ENCODE results near the gene U2AF2. TPM values are rescaled to one million over a fixed set of nuclear protein-coding genes. Genes with fewer than 3 reads are reported as not detected.

U2AF2 gene
- total RNA-seq, 1 experiment from 2014 or later = 321 TPM

DNA sequence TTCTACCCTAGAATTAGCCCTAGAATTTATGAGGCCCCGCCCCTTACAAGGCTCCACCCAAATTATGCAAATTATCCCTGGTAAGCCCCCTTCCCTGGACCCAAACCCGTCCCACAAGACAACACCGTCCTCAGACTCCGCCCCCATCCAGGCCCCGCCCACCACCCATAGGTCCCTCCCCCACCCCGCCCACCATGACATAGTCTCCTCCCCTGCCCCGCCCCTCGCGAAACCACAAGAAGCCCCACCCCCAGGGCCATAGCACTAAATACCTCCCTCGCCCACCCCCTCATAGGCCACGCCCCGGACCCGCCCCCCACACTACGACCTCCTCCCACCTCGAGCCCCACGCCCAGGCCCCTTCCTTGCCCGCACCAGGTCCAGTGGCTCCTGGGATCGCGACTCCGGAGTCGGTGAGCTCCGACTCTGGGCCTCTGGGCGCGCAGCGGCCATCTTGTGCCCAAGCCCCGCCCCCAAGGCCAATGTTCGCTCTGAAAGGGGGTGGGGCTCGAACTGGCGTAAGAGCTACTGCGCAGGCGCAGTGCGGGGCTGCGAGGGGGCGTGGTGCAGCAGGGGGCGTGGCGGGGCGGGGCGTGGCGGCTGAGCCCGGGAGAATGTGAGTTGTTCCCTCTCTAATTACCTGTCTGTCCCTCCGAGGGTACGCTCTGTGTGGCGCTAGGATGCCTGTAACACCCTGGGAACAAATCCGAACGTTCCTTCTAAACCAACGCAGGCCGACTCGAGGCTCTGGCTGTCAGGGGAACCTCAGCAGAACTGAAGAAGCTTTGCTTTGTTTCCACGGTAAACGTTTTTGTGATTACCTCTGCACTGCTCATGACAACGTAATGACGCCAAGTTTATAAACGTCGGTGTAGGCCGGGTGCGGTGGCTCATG lies 30.5 kb upstream of the U2AF2 start, which contains the start of gene ZNF784:
TSS of gene ZNF784 (minus strand) at position 458 of the 895 bp plus-strand sequence. CDS start at position 453, 5 bp downstream.
- TF ChIP-seq, protein P1, sequence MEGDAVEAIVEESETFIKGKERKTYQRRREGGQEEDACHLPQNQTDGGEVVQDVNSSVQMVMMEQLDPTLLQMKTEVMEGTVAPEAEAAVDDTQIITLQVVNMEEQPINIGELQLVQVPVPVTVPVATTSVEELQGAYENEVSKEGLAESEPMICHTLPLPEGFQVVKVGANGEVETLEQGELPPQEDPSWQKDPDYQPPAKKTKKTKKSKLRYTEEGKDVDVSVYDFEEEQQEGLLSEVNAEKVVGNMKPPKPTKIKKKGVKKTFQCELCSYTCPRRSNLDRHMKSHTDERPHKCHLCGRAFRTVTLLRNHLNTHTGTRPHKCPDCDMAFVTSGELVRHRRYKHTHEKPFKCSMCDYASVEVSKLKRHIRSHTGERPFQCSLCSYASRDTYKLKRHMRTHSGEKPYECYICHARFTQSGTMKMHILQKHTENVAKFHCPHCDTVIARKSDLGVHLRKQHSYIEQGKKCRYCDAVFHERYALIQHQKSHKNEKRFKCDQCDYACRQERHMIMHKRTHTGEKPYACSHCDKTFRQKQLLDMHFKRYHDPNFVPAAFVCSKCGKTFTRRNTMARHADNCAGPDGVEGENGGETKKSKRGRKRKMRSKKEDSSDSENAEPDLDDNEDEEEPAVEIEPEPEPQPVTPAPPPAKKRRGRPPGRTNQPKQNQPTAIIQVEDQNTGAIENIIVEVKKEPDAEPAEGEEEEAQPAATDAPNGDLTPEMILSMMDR (conservative IDR thresholded peaks at IDR 0.05) = no peak

More for the DNA sequence above, 30.5 kb upstream of the U2AF2 start, which contains the start of gene ZNF784:
- Histone ChIP-seq H3T11ph (ENCODE audit: low read length) (no peak within 1 kb of the TSS), H3K56ac (ENCODE audit: insufficient read length, low read depth, low read length) (no peak within 1 kb of the TSS), H3K18ac (ENCODE audit: insufficient read length, low read depth, low read length) (peak within 1 kb of the TSS; percentile 100), H3K79me1 (ENCODE audit: insufficient read depth, low read depth, low read length, poor library complexity, severe bottlenecking) (no peaks in the 10 kb centered on the region), H3K23ac (ENCODE audit: insufficient read length, low read depth, low read length) (no peak within 1 kb of the TSS), H3K23me2 (ENCODE audit: insufficient read length, low read depth, low read length, poor library complexity, severe bottlenecking) (no peaks in the 10 kb centered on the region), H3K4me2 (ENCODE audit: insufficient read depth, insufficient read length, low read length) (peak within 1 kb of the TSS; percentile 27), H3K4me1 (ENCODE audit: insufficient read depth, low read length) (no peaks in the 10 kb centered on the region), H2BK12ac (ENCODE audit: insufficient read length, low read depth, low read length) (no peak within 1 kb of the TSS), H3K27me3 (ENCODE audit: insufficient read depth, low read length) (no peaks in the 10 kb centered on the region), H3K9ac (ENCODE audit: extremely low read depth, insufficient read length, low read length) (peak within 1 kb of the TSS; percentile 90), H4K20me1 (ENCODE audit: control insufficient read depth, insufficient read depth, insufficient read length) (no peaks in the 10 kb centered on the region), H3K79me2 (ENCODE audit: insufficient read depth, low read length) (no peaks in the 10 kb centered on the region), H2AFZ (ENCODE audit: low read length) (no peak within 1 kb of the TSS), H3K27ac (ENCODE audit: insufficient read length, low read depth, low read length) (no peak within 1 kb of the TSS), H4K91ac (ENCODE audit: insufficient read length, low read depth, low read length) (no peak within 1 kb of the TSS), H2AK5ac (ENCODE audit: insufficient read length, low read length) (no peak within 1 kb of the TSS), H3K4ac (ENCODE audit: low read depth, low read length) (no peak within 1 kb of the TSS), H2BK20ac (ENCODE audit: low read depth, low read length, poor library complexity, severe bottlenecking) (no peak within 1 kb of the TSS), H4K5ac (ENCODE audit: insufficient read length, low read depth, low read length) (no peak within 1 kb of the TSS), H2BK5ac (ENCODE audit: insufficient read length, low read length) (no peak within 1 kb of the TSS), H3K14ac (ENCODE audit: insufficient read depth, low read length) (peak within 1 kb of the TSS; percentile 98; the same call in 1 of the 2 replicates), H3K9me3 (ENCODE audit: control insufficient read depth, low read depth, low read length) (no peaks in the 10 kb centered on the region), H2BK15ac (ENCODE audit: low read depth, low read length) (no peak within 1 kb of the TSS), H2BK120ac (ENCODE audit: low read depth, low read length, poor library complexity, severe bottlenecking) (no peak within 1 kb of the TSS), H4K8ac (replicated peaks; ENCODE audit: insufficient read length, low read depth, low read length) (no peak within 1 kb of the TSS)
- H3K9me3 Mint-ChIP-seq = no peaks in the 10 kb centered on the region; a peak in 1 of 5 replicates
- peaks cover 2% of the 10 kb centered on the region for H3K27me3 Mint-ChIP-seq (ENCODE audit: low read depth)
- H3K27ac Mint-ChIP-seq = peak within 1 kb of the TSS; percentile 98 to 99 (median 98)
- peak; percentile 95 for DNase-seq
- peaks cover 8 to 14% of the 10 kb centered on the region in 2 experiments for H3K4me1 Mint-ChIP-seq
- WGBS (ENCODE audit: extremely low coverage, insufficient read length, low lambda C conversion rate) = no CpG with 5 or more reads among the region's 56 CpGs
- peak within 1 kb of the TSS; percentile 85 to 89 for H3K4me3 Mint-ChIP-seq
- peaks cover 12 to 23% (median 22%) of the 10 kb centered on the region in 3 experiments; a peak in 6 of 7 replicates for H3K36me3 Mint-ChIP-seq (ENCODE audit: insufficient read depth in 1 of 3, low read depth in 3 of 3)
